RWPE1 (cell line): ENCODE results near the gene GFRA1.

Source experiments
- CTCF ChIA-PET: fragments of 350-600 bp; sonication (Branson Sonifier 250); formaldehyde crosslinking; extraction: SDS; loops from one replicate; lab custom pipeline; 2021; lab: Yijun Ruan, JAX
- POLR2A ChIA-PET: fragments of 400-600 bp; formaldehyde crosslinking; extraction: SDS; loops from one replicate; lab custom pipeline; 2020; ENCODE audit warnings: antibody characterized with exemption; ENCODE audit not compliant: low non-redundant PET; lab: Yijun Ruan, JAX
- DNase-seq: peaks from one replicate; pipeline ENCODE4 v3.0.0; 2012; ENCODE audit warnings: low spot score
- H3K27ac ChIP-seq: fragments of 450-650 bp; 2 replicates; pipeline ENCODE4 v1.5.1; 2017
- CTCF ChIP-seq: fragments of 450-650 bp; conservative IDR thresholded peaks from 2 replicates; pipeline ENCODE4 v1.5.1; 2017; ENCODE audit warnings: low read depth, mild to moderate bottlenecking

GFRA1 gene

DNA sequence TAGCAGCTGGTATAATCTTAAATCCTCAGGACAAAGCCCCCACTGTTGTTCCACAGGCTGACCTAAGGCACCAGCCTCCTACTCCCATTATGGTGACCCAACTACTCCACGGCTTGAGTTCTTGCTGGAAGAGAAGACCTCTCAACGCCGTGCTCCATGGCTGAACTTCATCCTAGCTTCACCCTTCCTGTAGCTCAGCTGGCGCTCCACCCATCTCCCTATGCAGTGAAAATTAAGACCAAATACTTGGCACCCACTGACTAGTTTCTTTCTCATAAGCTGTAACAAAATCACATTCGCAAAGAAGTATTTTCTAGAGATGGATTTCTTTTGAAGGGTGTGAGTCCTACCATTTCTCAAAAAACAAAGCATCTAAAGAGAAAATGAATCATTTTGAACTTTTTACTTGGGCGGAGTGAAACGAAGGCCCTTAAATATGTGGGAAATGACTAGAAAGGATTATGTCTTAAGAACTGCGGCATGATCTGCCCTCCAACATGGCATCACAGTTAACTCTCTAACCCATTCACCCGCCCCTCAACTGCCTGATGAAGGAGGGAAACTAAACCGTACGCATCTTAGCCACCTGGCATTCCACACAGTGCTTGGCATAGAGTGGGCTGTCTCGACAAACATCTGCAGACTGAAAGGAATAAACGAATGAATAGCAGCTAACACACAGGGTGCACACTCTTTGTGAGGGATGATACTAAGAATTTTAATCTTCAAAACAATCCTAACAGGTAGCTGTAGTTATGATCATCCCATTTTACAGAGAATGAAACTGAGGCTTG is 32.7 kb downstream of the GFRA1 start:
- TF ChIP-seq CTCF, result no peak
- no peak overlapping the region for H3K27ac ChIP-seq
- no peak for DNase-seq
- POLR2A ChIA-PET, result no interaction called here
- CTCF ChIA-PET, result no interaction called here

DNA sequence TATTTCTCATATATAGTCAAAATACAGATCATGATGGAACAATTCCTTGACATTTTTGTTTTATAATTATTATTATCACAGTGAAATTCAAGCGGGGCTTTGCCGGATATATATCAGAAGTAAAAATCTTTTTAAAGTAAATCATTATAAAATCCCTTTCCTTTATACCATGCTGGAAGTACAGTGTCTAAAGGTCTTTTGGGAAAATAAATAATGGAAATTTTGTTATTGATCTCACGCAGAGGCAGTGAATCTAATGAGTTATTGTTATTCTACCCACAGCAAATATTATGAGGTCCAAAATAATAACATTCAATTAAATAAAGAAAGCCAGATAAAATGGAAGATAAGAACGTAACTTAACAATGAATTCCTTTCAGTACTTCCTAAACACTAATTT is 33.8 kb downstream of the GFRA1 start:
- H3K27ac ChIP-seq, result no peak overlapping the region
- TF ChIP-seq CTCF, result no peak
- no peak for DNase-seq
- ChIA-PET CTCF (no interaction called here), POLR2A (no interaction called here)

DNA sequence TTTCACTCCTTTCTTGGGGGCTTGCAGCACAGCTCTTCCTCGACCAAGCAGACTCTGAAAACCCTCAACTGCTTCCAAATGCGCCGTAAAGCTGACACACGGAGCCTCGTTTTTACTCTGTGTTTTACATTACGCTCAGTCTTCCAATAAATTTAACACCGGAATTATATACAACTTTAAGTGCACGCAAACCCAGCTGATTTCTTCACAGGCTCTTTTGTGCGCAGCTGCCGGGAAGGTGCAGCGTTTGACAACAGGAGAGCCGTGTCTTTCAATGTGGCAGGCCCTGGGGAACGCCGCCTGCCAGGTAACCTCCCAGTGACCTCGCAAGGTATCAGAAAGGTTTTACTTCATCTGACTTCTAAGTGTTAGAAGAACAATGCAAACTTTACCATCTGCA is 35.0 kb downstream of the GFRA1 start:
- TF ChIP-seq CTCF, result no peak
- CTCF ChIA-PET, result no interaction called here
- POLR2A ChIA-PET, result no interaction called here
- H3K27ac ChIP-seq, result no peak overlapping the region
- DNase-seq, result no peak

GRCh38 chr10:116237260-116237659 is 35.7 kb downstream of the GFRA1 start:
- TF ChIP-seq CTCF, result no peak
- ChIA-PET POLR2A (no interaction called here), CTCF (no interaction called here)
- H3K27ac ChIP-seq, result no peak overlapping the region
- no peak for DNase-seq

DNA sequence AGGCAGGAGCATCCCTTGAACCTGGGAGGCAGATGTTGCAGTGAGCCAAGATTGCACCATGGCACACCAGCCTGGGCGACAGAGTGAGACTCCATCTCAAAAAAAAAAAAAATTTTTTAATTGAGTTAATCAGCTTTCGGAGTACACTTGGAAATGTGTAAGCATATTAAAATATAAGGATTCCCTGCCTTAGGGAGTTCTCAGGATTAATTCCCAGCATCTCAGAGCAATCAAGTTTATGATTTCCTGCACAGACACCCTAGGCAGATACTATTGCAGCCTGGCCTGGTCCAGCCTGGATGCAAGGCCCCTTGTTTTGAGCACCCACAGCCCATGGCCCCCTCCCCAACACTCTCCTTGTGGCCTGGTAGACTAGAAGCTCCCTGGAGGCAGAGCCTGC is 39.8 kb downstream of the GFRA1 start:
- ChIA-PET CTCF (no interaction called here), POLR2A (no interaction called here)
- DNase-seq, result no peak
- no peak overlapping the region for H3K27ac ChIP-seq
- no peak for TF ChIP-seq CTCF

DNA sequence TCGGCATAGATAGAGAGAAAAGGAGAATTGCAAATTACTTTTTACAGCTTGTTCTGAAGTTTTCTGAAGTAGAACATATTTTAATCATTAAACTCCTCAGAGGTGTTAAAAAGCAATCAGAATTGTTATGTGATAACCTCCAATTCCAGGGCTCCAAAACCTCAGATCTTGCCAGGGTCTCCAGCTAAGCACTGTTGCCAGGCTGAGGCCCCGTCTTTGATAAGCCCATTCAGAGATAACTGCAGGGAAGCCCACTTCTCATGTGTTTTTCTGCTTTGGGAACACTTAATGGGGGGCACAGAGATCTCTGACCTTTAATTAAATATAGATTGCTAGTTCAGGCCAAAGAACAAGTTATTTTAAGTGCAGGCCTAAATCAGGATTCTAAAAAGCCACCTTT is 40.4 kb downstream of the GFRA1 start:
- CTCF ChIA-PET, result interaction anchor here (0.7 kb wide), 1 partner anchor 267 kb away, joined by 3 read pairs; no protein-coding TSS in a partner anchor
- DNase-seq, result no peak
- no peak overlapping the region for H3K27ac ChIP-seq
- TF ChIP-seq CTCF, result no peak
- POLR2A ChIA-PET, result no interaction called here
